ENCODE measurements around the gene MAP3K19. TPM values are rescaled to one million over a fixed set of nuclear protein-coding genes. Genes with fewer than 3 reads are reported as not detected.

The MAP3K19 gene, protein sequence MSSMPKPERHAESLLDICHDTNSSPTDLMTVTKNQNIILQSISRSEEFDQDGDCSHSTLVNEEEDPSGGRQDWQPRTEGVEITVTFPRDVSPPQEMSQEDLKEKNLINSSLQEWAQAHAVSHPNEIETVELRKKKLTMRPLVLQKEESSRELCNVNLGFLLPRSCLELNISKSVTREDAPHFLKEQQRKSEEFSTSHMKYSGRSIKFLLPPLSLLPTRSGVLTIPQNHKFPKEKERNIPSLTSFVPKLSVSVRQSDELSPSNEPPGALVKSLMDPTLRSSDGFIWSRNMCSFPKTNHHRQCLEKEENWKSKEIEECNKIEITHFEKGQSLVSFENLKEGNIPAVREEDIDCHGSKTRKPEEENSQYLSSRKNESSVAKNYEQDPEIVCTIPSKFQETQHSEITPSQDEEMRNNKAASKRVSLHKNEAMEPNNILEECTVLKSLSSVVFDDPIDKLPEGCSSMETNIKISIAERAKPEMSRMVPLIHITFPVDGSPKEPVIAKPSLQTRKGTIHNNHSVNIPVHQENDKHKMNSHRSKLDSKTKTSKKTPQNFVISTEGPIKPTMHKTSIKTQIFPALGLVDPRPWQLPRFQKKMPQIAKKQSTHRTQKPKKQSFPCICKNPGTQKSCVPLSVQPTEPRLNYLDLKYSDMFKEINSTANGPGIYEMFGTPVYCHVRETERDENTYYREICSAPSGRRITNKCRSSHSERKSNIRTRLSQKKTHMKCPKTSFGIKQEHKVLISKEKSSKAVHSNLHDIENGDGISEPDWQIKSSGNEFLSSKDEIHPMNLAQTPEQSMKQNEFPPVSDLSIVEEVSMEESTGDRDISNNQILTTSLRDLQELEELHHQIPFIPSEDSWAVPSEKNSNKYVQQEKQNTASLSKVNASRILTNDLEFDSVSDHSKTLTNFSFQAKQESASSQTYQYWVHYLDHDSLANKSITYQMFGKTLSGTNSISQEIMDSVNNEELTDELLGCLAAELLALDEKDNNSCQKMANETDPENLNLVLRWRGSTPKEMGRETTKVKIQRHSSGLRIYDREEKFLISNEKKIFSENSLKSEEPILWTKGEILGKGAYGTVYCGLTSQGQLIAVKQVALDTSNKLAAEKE (N-terminal part only)
- total RNA-seq: not detected in 2 replicates

DNA sequence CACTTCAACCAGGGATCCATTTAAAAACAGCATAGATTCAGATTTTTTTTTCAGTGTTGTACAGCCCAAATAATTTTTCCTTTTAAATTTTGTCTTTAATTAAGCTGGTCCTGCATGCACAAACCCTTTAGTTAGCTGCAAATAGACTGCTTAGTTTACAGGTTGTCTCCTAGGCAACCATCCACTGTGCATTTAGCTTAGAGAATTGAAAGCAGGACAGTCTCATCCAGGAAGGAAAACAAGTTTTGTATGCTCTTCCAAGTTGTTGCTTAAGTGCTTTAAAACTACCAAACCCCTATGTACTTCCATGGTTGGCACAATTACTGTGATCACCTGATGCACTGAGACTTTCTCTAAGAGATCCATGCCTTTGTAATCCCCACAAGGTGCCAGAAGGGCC lies at the start of gene MAP3K19:
TSS of gene MAP3K19 (minus strand) at position 148 of the 400 bp plus-strand sequence. CDS start 22,800 bp downstream, outside the sequence.
- H3K27me3 ChIP-seq (ENCODE audit: control insufficient read depth, insufficient read depth, low read length): no peaks in the 10 kb centered on the region
- no peak within 1 kb of the TSS for H3K4me3 ChIP-seq (ENCODE audit: low read depth, low read length)
- H3K36me3 ChIP-seq (ENCODE audit: control insufficient read depth, insufficient read depth, low read length): no peaks in the 10 kb centered on the region
- DNase-seq (ENCODE audit: low read depth): no peak
- TF ChIP-seq, protein P1, sequence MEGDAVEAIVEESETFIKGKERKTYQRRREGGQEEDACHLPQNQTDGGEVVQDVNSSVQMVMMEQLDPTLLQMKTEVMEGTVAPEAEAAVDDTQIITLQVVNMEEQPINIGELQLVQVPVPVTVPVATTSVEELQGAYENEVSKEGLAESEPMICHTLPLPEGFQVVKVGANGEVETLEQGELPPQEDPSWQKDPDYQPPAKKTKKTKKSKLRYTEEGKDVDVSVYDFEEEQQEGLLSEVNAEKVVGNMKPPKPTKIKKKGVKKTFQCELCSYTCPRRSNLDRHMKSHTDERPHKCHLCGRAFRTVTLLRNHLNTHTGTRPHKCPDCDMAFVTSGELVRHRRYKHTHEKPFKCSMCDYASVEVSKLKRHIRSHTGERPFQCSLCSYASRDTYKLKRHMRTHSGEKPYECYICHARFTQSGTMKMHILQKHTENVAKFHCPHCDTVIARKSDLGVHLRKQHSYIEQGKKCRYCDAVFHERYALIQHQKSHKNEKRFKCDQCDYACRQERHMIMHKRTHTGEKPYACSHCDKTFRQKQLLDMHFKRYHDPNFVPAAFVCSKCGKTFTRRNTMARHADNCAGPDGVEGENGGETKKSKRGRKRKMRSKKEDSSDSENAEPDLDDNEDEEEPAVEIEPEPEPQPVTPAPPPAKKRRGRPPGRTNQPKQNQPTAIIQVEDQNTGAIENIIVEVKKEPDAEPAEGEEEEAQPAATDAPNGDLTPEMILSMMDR (IDR thresholded peaks at IDR 0.05; ENCODE audit: insufficient read depth, low read length, severe bottlenecking): no peak
- no peak for FAIRE-seq

DNA sequence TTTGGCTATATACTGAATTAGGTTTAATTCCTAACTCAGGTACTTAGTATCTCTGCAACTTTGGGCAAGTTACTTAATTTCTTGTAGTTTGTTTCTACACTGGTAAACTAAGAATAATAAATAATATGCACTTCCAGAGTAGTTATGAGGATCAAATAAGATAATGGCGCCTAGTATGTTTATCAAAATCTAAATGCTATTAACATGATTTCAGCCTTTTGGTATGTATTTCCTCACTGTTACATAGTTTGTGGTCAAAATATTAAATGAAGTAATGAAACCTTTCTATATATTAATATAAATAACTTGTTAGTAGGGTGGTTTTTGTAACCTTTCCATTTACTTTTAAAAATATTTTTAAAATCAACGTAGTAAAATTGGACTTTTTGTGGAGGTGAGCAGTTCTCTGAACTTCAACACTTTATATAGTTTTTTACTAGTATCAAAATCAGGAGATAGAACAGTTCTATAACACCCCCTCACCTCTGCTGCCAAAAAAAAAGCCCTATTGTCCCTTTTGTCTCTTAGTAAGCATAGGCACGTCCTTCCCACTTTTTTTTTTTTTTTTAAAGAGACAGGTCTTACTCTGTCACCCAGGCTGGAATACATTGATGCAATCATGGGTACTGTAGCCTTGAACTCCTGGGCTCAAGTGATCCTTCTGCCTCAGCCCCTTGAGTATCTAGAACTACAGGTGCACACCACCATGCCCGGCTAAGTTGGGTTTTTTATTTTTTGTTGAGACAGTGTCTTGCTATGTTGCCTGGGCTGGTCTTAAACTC lies 49.6 kb upstream of the MAP3K19 start:
- no peak for FAIRE-seq
- no peak overlapping the region for H3K4me3 ChIP-seq (ENCODE audit: low read depth, low read length)
- TF ChIP-seq, protein P1 (IDR thresholded peaks at IDR 0.05; ENCODE audit: insufficient read depth, low read length, severe bottlenecking): no peak
- DNase-seq (ENCODE audit: low read depth): peak; percentile 36
- H3K27me3 ChIP-seq (ENCODE audit: control insufficient read depth, insufficient read depth, low read length): no peaks in the 10 kb centered on the region
- H3K36me3 ChIP-seq (ENCODE audit: control insufficient read depth, insufficient read depth, low read length): no peaks in the 10 kb centered on the region

DNA sequence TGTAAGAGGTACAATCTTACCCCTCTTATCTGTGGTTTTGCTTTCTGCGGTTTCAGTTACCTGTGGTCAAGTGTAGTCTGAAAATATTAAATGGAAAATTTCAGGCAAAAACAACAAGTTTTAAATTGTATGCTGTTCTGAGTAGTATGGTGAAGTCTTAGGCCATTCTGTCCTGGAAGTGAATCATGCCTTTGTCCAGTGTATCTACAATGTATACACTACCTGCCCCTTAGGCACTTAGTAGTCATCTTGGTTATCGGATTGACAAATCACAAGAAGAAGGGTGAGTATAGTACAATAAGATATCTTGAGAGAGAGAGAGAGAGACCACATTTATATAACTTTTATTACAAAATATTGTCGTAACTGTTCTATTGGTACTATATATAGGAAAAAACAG lies 48.3 kb upstream of the MAP3K19 start:
- Histone ChIP-seq H3K36me3 (ENCODE audit: control insufficient read depth, insufficient read depth, low read length) (no peaks in the 10 kb centered on the region), H3K27me3 (ENCODE audit: control insufficient read depth, insufficient read depth, low read length) (no peaks in the 10 kb centered on the region), H3K4me3 (ENCODE audit: low read depth, low read length) (no peak overlapping the region)
- TF ChIP-seq, protein P1 (IDR thresholded peaks at IDR 0.05; ENCODE audit: insufficient read depth, low read length, severe bottlenecking): no peak
- no peak for FAIRE-seq
- peak; percentile 81 for DNase-seq (ENCODE audit: low read depth)

DNA sequence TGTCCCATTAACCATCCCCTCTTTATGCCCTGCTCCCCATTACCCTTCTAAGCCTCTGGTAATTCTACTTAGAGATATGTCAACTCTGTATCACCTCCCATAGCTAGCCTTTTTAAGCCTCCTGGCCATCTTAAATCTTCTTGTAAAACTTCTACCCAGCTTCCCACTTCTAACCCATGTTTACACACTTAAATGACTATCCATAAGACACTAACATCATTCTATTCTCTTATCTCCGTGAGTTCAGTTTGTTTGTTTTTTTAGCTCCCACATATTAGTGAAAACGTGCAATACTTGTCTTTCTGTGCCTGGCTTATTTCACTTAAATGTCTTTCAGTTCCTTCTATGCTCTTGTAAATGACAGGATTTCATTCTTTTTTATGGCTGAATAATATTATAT lies 47.3 kb upstream of the MAP3K19 start:
- FAIRE-seq: no peak
- H3K36me3 ChIP-seq (ENCODE audit: control insufficient read depth, insufficient read depth, low read length): no peaks in the 10 kb centered on the region
- no peaks in the 10 kb centered on the region for H3K27me3 ChIP-seq (ENCODE audit: control insufficient read depth, insufficient read depth, low read length)
- no peak overlapping the region for H3K4me3 ChIP-seq (ENCODE audit: low read depth, low read length)
- TF ChIP-seq, protein P1 (IDR thresholded peaks at IDR 0.05; ENCODE audit: insufficient read depth, low read length, severe bottlenecking): no peak
- no peak for DNase-seq (ENCODE audit: low read depth)

DNA sequence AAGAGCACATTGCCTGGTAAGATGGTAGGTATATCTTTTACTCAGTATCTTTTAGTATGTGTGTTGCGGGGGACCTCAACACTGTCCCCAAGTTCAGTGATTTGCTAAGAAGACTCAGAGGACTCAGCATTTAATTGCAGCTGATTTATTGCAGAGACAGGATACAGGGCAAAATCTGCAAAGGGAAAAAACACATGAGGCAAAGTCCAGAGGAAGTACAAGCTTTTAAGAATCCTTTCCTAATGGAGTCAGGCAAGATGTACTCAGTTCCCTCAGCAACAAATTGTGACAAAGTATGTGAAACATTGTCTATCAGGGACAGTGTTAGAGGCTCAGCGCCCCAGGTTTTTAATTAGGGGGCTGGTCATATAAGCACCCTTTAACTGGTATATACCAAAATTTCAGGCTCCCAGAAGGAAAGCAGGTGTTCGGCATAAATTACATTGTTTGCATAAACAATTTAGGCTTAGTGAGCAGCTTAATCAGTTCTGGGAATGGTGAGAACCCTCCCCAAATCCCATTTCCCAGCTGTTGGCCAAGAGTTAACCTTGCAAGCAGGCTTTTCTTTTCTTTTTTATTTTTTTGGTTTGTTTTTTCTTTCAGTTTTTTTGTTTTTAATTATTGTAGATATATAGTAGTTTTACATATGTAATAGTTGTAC lies 46.6 kb upstream of the MAP3K19 start:
- no peaks in the 10 kb centered on the region for H3K27me3 ChIP-seq (ENCODE audit: control insufficient read depth, insufficient read depth, low read length)
- DNase-seq (ENCODE audit: low read depth): no peak
- FAIRE-seq: no peak
- TF ChIP-seq, protein P1 (IDR thresholded peaks at IDR 0.05; ENCODE audit: insufficient read depth, low read length, severe bottlenecking): no peak
- H3K4me3 ChIP-seq (ENCODE audit: low read depth, low read length): no peak overlapping the region
- no peaks in the 10 kb centered on the region for H3K36me3 ChIP-seq (ENCODE audit: control insufficient read depth, insufficient read depth, low read length)
